Transverse colon (tissue), 4 donors: Measurements from ENCODE around the gene CCT5. TPM values are rescaled to one million over a fixed set of nuclear protein-coding genes. Genes with fewer than 3 reads are reported as not detected.

ENCODE experiments used
- DNase-seq: peaks from one replicate; pipeline ENCODE4 v3.0.0-alpha.2; 2019
- H3K27ac ChIP-seq, 4 donors: fragments of 200-600 bp; sonication (generic); 2 replicates each; pipeline ENCODE4 v1.5.1; 2016 to 2018; ENCODE audit warnings: inconsistent platforms in 4 of 4
- H3K27me3 ChIP-seq: fragments of 200-600 bp; sonication (generic); 2 replicates; pipeline ENCODE4 v1.5.1; 2017; ENCODE audit warnings: inconsistent platforms
- H3K36me3 ChIP-seq, 4 donors: fragments of 200-600 bp; sonication (generic); 2 replicates each; pipeline ENCODE4 v1.5.1; 2017 to 2019; ENCODE audit warnings: inconsistent platforms in 4 of 4
- H3K4me1 ChIP-seq, 4 donors: fragments of 200-600 bp; sonication (generic); 2 replicates each; pipeline ENCODE4 v1.5.1; 2017 to 2020; ENCODE audit warnings: inconsistent platforms in 4 of 4
- H3K4me3 ChIP-seq, 4 donors: fragments of 200-600 bp; sonication (generic); 1 replicate in 1 of 4; 2 replicates in 3 of 4; pipeline versions ENCODE4 v1.5.1 to v1.6.1; 2017 to 2019; ENCODE audit warnings: inconsistent platforms in 4 of 4
- H3K9me3 ChIP-seq, 2 donors: fragments of 200-600 bp; sonication (generic); 2 replicates each; pipeline ENCODE4 v1.5.1; 2017 to 2019; ENCODE audit warnings: inconsistent platforms in 2 of 2
- CTCF ChIP-seq, 5 experiments: fragments of 200-600 bp in 3 of 5; fragments of 450-650 bp in 2 of 5; sonication (generic) in 3 of 5; IDR thresholded peaks; 1 replicate in 2 of 5; 2 replicates in 3 of 5; pipeline ENCODE4 v1.5.1; 2016 to 2017; ENCODE audit warnings: antibody characterized with exemption in 5 of 5, inconsistent platforms in 3 of 5, mild to moderate bottlenecking in 2 of 5, moderate library complexity in 1 of 5
- EP300 ChIP-seq: sonication (generic); formaldehyde crosslinking; IDR thresholded peaks from one replicate; pipeline ENCODE4 v1.6.1; 2017; ENCODE audit warnings: antibody characterized with exemption, low read depth
- POLR2A ChIP-seq: fragments of 450-650 bp; IDR thresholded peaks from one replicate; pipeline ENCODE4 v1.6.1; 2016; ENCODE audit warnings: antibody characterized with exemption, mild to moderate bottlenecking, moderate library complexity
- POLR2AphosphoS5 ChIP-seq, 3 donors: sonication (generic); formaldehyde crosslinking; IDR thresholded peaks; one replicate each; pipeline ENCODE4 v1.6.1; 2016; ENCODE audit warnings: antibody characterized with exemption in 3 of 3
- WGBS, 2 donors: methylation state at CpG; one replicate each; pipeline ENCODE4 v1.1.5; 2018; ENCODE audit warnings: low coverage in 1 of 2; 5-methylcytosine and 5-hydroxymethylcytosine counted together
- in situ Hi-C, 4 donors: fragments of 200-750 bp; cut with MboI; loops; one replicate each; pipeline versions ENCODE4 v1.15.0 to v1.15.1; 2017; ENCODE audit warnings: low sequenced_read_pairs in 3 of 4, low pct_ligation_motif_present in 1 of 4, low pct_unique_long_range_greater_than_20kb in 1 of 4
- intact Hi-C: fragments of 100-400 bp; cut with DNase I; formaldehyde crosslinking; loops from one replicate; pipeline ENCODE4 v1.15.1; 2023; ENCODE audit warnings: low total_unique reads
- total RNA-seq, 4 donors: library from RNA; depleted of rRNA; stranded (reverse); fragments of >200 nt; gene quantifications; one replicate each; pipeline ENCODE4 v1.1.0, GENCODE V29; 2016

CCT5 gene
- total RNA-seq, 4 donors from 2014 or later, result 29.1 to 129 (median 76.5) TPM

- Histone ChIP-seq H3K27me3 (no peaks in the 10 kb centered on the region), H3K4me1 (no peaks in the 10 kb centered on the region), H3K4me3 (no peak overlapping the region), H3K9me3 (no peaks in the 10 kb centered on the region), H3K27ac (no peak overlapping the region), H3K36me3 (no peaks in the 10 kb centered on the region)
- in situ Hi-C loops (no loop called here), intact Hi-C loops (no loop called here)
- 90 to 94% methylated on average over 8 of the region's 8 CpGs for WGBS, 2 donors
- TF ChIP-seq POLR2AphosphoS5 (IDR thresholded peaks at IDR 0.05), result no peak
- TF ChIP-seq EP300, result no peak
- TF ChIP-seq POLR2A, result no peak
- no peak for TF ChIP-seq CTCF (IDR thresholded peaks at IDR 0.05)
- no peak for DNase-seq
Measured at GRCh38 chr5:10218658-10219057, 31.4 kb upstream of the CCT5 start.

- no peaks in the 10 kb centered on the region for H3K4me1 ChIP-seq
- TF ChIP-seq POLR2AphosphoS5 (IDR thresholded peaks at IDR 0.05), result no peak
- no peak for TF ChIP-seq POLR2A
- TF ChIP-seq EP300, result no peak
- TF ChIP-seq CTCF (IDR thresholded peaks at IDR 0.05), result no peak
- H3K27me3 ChIP-seq, result no peaks in the 10 kb centered on the region
- in situ Hi-C loops (no loop called here), intact Hi-C loops (no loop called here)
- no peak overlapping the region for H3K27ac ChIP-seq
- no peaks in the 10 kb centered on the region for H3K9me3 ChIP-seq
- DNase-seq, result no peak
- H3K4me3 ChIP-seq, result no peak overlapping the region
- WGBS, 2 donors, result 89 to 97% methylated on average over 4 of the region's 4 CpGs
- no peaks in the 10 kb centered on the region for H3K36me3 ChIP-seq
Measured at GRCh38 chr5:10219068-10219467, 31.0 kb upstream of the CCT5 start.

GRCh38 chr5:10220248-10220647 is 29.8 kb upstream of the CCT5 start:
- in situ Hi-C loops, result no loop called here
- Histone ChIP-seq H3K4me3 (no peak overlapping the region), H3K27ac (no peak overlapping the region), H3K9me3 (no peaks in the 10 kb centered on the region), H3K36me3 (no peaks in the 10 kb centered on the region), H3K27me3 (no peaks in the 10 kb centered on the region), H3K4me1 (no peaks in the 10 kb centered on the region)
- intact Hi-C loops, result no loop called here
- 89% methylated on average over 8 of the region's 8 CpGs; no CpG with 5 or more reads in 1 of the 2 donors for whole genome bisulfite sequencing, 2 donors
- TF ChIP-seq POLR2A (no peak), EP300 (no peak), CTCF (IDR thresholded peaks at IDR 0.05) (no peak), POLR2AphosphoS5 (IDR thresholded peaks at IDR 0.05) (no peak)
- no peak for DNase-seq

- no peak overlapping the region for H3K27ac ChIP-seq
- in situ Hi-C loops (no loop called here), intact Hi-C loops (no loop called here)
- H3K27me3 ChIP-seq, result no peaks in the 10 kb centered on the region
- DNase-seq, result no peak
- H3K4me3 ChIP-seq, result no peak overlapping the region
- 97% methylated on average over 2 of the region's 2 CpGs; no CpG with 5 or more reads in 1 of the 2 donors for WGBS, 2 donors
- H3K36me3 ChIP-seq, result no peaks in the 10 kb centered on the region
- H3K9me3 ChIP-seq, result no peaks in the 10 kb centered on the region
- no peak for TF ChIP-seq EP300
- no peak for TF ChIP-seq POLR2AphosphoS5 (IDR thresholded peaks at IDR 0.05)
- no peak for TF ChIP-seq POLR2A
- no peak for TF ChIP-seq CTCF (IDR thresholded peaks at IDR 0.05)
- H3K4me1 ChIP-seq, result no peaks in the 10 kb centered on the region
Measured at GRCh38 chr5:10222326-10222725, 27.8 kb upstream of the CCT5 start.
